Fibroblast of lung (primary cell): Measurements from ENCODE around the gene RPRD1B. TPM values are rescaled to one million over a fixed set of nuclear protein-coding genes. Genes with fewer than 3 reads are reported as not detected.
A peak's percentile ranks its signal among the peaks of the same experiment; 100 is the strongest.

Experiments used
- DNase-seq, 2 donors: peaks; one replicate each; pipeline versions ENCODE4 v3.0.0 to v3.0.0-alpha.2; 2010; ENCODE audit warnings: low read depth in 2 of 2
- H2AFZ ChIP-seq: 2 replicates; pipeline ENCODE4 v1.5.1; 2012; ENCODE audit warnings: low read length, control low read depth, inconsistent platforms
- H3K27ac ChIP-seq: 2 replicates; pipeline ENCODE4 v1.5.1; 2011; ENCODE audit warnings: low read length, control low read depth; ENCODE audit not compliant: insufficient read depth
- H3K27me3 ChIP-seq: 2 replicates; pipeline ENCODE4 v1.5.1; 2011; ENCODE audit warnings: mild to moderate bottlenecking, low read length; ENCODE audit not compliant: control insufficient read depth, insufficient read depth
- H3K36me3 ChIP-seq: 2 replicates; pipeline ENCODE4 v1.5.1; 2011; ENCODE audit warnings: low read length; ENCODE audit not compliant: control insufficient read depth, insufficient read depth
- H3K4me1 ChIP-seq: 2 replicates; pipeline ENCODE4 v1.5.1; 2011; ENCODE audit warnings: low read length; ENCODE audit not compliant: control insufficient read depth, insufficient read depth; ENCODE audit errors: extremely low read depth
- H3K4me2 ChIP-seq: 2 replicates; pipeline ENCODE4 v1.5.1; 2011; ENCODE audit warnings: low read length, control low read depth; ENCODE audit not compliant: insufficient read depth; ENCODE audit errors: extremely low read depth
- H3K4me3 ChIP-seq, 4 experiments: fragments of 200-600 bp in 1 of 4; sonication (generic) in 1 of 4; replicated peaks in 1 of 4; 2 replicates each; pipeline ENCODE4 v1.5.1; 2011 to 2016; ENCODE audit warnings: low read length in 4 of 4, low read depth in 3 of 4, mild to moderate bottlenecking in 3 of 4, control low read depth in 2 of 4, inconsistent platforms in 1 of 4, mixed read lengths in 1 of 4; ENCODE audit not compliant: insufficient read depth in 1 of 4; ENCODE audit errors: control extremely low read depth in 1 of 4
- H3K79me2 ChIP-seq: 2 replicates; pipeline ENCODE4 v1.5.1; 2012; ENCODE audit warnings: mild to moderate bottlenecking, low read length, inconsistent platforms; ENCODE audit not compliant: control insufficient read depth, insufficient read depth
- H3K9ac ChIP-seq: 2 replicates; pipeline ENCODE4 v1.5.1; 2011; ENCODE audit warnings: mild to moderate bottlenecking, low read length, control low read depth; ENCODE audit not compliant: insufficient read depth
- H3K9me3 ChIP-seq: 2 replicates; pipeline ENCODE4 v1.5.1; 2012; ENCODE audit warnings: low read depth, low read length; ENCODE audit not compliant: control insufficient read depth, insufficient read depth
- H4K20me1 ChIP-seq: 2 replicates; pipeline ENCODE4 v1.5.1; 2011; ENCODE audit warnings: low read length; ENCODE audit not compliant: control insufficient read depth, insufficient read depth; ENCODE audit errors: extremely low read depth
- EZH2 ChIP-seq: IDR thresholded peaks from 2 replicates; pipeline ENCODE4 v1.5.1; 2012; ENCODE audit warnings: low read length, control low read depth, mild to moderate bottlenecking; ENCODE audit errors: missing control alignments
- polyA plus RNA-seq, 2 donors: library from polyadenylated mRNA; depleted of rRNA in 1 of 2; stranded (reverse) in 1 of 2; unstranded in 1 of 2; fragments of >200 nt; gene quantifications; 2 replicates each; pipeline ENCODE4 v1.2.1, GENCODE V29; 2011 to 2012; ENCODE audit warnings: missing spikeins in 1 of 2
- total RNA-seq: library from RNA; depleted of rRNA; stranded (reverse); fragments of >200 nt; gene quantifications from 2 replicates; pipeline ENCODE4 v1.2.1, GENCODE V29; 2014
- TF ChIP-seq, protein P1 (sequence below), 2 donors: IDR thresholded peaks in 1 of 2; conservative IDR thresholded peaks in 1 of 2; 1 replicate in 1 of 2; 2 replicates in 1 of 2; pipeline ENCODE4 v1.5.1; 2011 to 2012; ENCODE audit warnings: low read length in 2 of 2, control low read depth in 1 of 2, inconsistent platforms in 1 of 2, low read depth in 1 of 2, mild to moderate bottlenecking in 1 of 2

Gene RPRD1B
- total and polyA plus RNA-seq, 2 donors (not counting 1 experiment from before 2014, with no cell fraction given), result 23.8 to 23.9 TPM

- Histone ChIP-seq H2AFZ (no peak overlapping the region), H3K9ac (no peak overlapping the region), H3K4me2 (no peak overlapping the region), H3K36me3 (no peaks in the 10 kb centered on the region), H3K27ac (no peak overlapping the region), H3K27me3 (no peaks in the 10 kb centered on the region), H4K20me1 (no peaks in the 10 kb centered on the region), H3K4me1 (peaks cover 2% of the 10 kb centered on the region), H3K9me3 (no peaks in the 10 kb centered on the region), H3K4me3 (no peak overlapping the region), H3K79me2 (no peaks in the 10 kb centered on the region)
- no peak for TF ChIP-seq EZH2
- TF ChIP-seq, protein P1, sequence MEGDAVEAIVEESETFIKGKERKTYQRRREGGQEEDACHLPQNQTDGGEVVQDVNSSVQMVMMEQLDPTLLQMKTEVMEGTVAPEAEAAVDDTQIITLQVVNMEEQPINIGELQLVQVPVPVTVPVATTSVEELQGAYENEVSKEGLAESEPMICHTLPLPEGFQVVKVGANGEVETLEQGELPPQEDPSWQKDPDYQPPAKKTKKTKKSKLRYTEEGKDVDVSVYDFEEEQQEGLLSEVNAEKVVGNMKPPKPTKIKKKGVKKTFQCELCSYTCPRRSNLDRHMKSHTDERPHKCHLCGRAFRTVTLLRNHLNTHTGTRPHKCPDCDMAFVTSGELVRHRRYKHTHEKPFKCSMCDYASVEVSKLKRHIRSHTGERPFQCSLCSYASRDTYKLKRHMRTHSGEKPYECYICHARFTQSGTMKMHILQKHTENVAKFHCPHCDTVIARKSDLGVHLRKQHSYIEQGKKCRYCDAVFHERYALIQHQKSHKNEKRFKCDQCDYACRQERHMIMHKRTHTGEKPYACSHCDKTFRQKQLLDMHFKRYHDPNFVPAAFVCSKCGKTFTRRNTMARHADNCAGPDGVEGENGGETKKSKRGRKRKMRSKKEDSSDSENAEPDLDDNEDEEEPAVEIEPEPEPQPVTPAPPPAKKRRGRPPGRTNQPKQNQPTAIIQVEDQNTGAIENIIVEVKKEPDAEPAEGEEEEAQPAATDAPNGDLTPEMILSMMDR (conservative IDR thresholded peaks at IDR 0.05 in 1 of 2, IDR thresholded peaks at IDR 0.05 in 1 of 2; ENCODE audit: low read depth in 1 of 2, low read length in 2 of 2), result no peak
- no peak for DNase-seq
Measured at GRCh38 chr20:37986044-37986858, 47.3 kb upstream of the RPRD1B start.

DNA sequence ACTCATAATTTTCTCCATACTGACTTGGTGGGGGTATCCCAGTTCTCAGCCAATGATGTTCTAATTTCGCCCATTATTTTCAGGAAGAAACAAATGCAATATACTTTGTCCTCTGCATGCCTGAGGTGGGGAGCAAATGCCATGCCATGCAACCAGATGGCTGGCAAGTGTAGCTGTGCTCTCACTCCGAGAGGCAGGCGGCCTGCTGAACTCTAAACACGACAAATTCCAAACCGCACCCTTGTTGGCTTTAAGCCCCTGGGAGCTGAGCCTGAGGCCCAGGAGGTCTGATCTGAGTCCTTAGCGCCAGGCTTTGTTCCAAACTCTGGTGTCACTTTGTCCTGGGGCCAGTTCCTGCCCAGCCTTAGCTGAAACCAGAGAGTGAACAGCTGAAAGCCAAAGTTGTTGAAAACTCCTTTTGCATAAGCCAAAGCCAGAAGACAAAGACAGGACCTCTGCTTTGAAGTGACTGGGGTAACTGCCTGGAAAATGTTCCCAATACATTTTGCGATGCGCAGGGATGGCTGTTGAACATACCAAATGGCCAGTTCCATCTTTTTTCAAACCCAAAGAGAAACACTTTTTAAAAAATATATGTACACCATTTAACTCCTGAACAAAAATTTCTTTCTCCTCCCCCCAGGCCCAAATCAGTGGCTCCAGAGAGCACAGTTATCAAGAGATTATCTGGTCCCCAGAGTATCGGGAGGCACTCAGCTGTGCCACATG is 46.5 kb upstream of the RPRD1B start:
- no peak overlapping the region for H2AFZ ChIP-seq
- TF ChIP-seq, protein P1 (conservative IDR thresholded peaks at IDR 0.05 in 1 of 2, IDR thresholded peaks at IDR 0.05 in 1 of 2; ENCODE audit: low read depth in 1 of 2, low read length in 2 of 2), result no peak
- no peak for TF ChIP-seq EZH2
- peaks cover 2% of the 10 kb centered on the region for H3K4me1 ChIP-seq
- no peaks in the 10 kb centered on the region for H3K36me3 ChIP-seq
- no peak overlapping the region for H3K27ac ChIP-seq
- H3K9me3 ChIP-seq, result no peaks in the 10 kb centered on the region
- peak; percentile 46 to 64 for DNase-seq
- no peak overlapping the region for H3K4me2 ChIP-seq
- no peaks in the 10 kb centered on the region for H3K27me3 ChIP-seq
- no peaks in the 10 kb centered on the region for H4K20me1 ChIP-seq
- no peaks in the 10 kb centered on the region for H3K79me2 ChIP-seq
- H3K9ac ChIP-seq, result no peak overlapping the region
- no peak overlapping the region for H3K4me3 ChIP-seq

GRCh38 chr20:37987602-37988290 is 45.8 kb upstream of the RPRD1B start:
- no peak for DNase-seq
- Histone ChIP-seq H3K4me3 (no peak overlapping the region), H3K4me2 (no peak overlapping the region), H3K9ac (no peak overlapping the region), H3K79me2 (no peaks in the 10 kb centered on the region), H4K20me1 (no peaks in the 10 kb centered on the region), H3K27ac (no peak overlapping the region), H2AFZ (no peak overlapping the region), H3K9me3 (no peaks in the 10 kb centered on the region), H3K27me3 (no peaks in the 10 kb centered on the region), H3K36me3 (no peaks in the 10 kb centered on the region), H3K4me1 (peaks cover 4% of the 10 kb centered on the region)
- TF ChIP-seq, protein P1 (conservative IDR thresholded peaks at IDR 0.05 in 1 of 2, IDR thresholded peaks at IDR 0.05 in 1 of 2; ENCODE audit: low read depth in 1 of 2, low read length in 2 of 2), result no peak
- no peak for TF ChIP-seq EZH2
